Stomach (tissue), 9 donors: Measurements from ENCODE around the gene IRS2. TPM values are rescaled to one million over a fixed set of nuclear protein-coding genes. Genes with fewer than 3 reads are reported as not detected.

ENCODE experiments used
- DNase-seq, 2 donors: peaks; one replicate each; pipeline versions ENCODE4 v3.0.0 to v3.0.0-alpha.2; 2013 to 2019
- H3K27ac ChIP-seq, 5 donors: fragments of 200-600 bp in 4 of 5; sonication (generic) in 4 of 5; one replicate each; pipeline ENCODE4 v1.5.1; 2013 to 2019; ENCODE audit warnings: mild to moderate bottlenecking in 1 of 5, moderate library complexity in 1 of 5
- H3K27me3 ChIP-seq, 3 donors: fragments of 200-600 bp; sonication (generic); one replicate each; pipeline ENCODE4 v1.5.1; 2017 to 2019; ENCODE audit warnings: mixed run types in 1 of 3
- H3K36me3 ChIP-seq, 4 donors: fragments of 200-600 bp; sonication (generic); 1 replicate in 3 of 4; 2 replicates in 1 of 4; pipeline ENCODE4 v1.5.1; 2016 to 2019
- H3K4me1 ChIP-seq, 4 donors: fragments of 200-600 bp; sonication (generic); one replicate each; pipeline ENCODE4 v1.5.1; 2016 to 2019
- H3K4me3 ChIP-seq, 4 donors: fragments of 200-600 bp; sonication (generic) in 3 of 4; one replicate each; pipeline ENCODE4 v1.5.1; 2016 to 2019; ENCODE audit warnings: mild to moderate bottlenecking in 1 of 4
- H3K9me3 ChIP-seq, 4 donors: fragments of 200-600 bp; sonication (generic); one replicate each; pipeline ENCODE4 v1.5.1; 2016 to 2019
- EP300 ChIP-seq: sonication (generic); formaldehyde crosslinking; IDR thresholded peaks from one replicate; pipeline ENCODE4 v1.6.1; 2017; ENCODE audit warnings: antibody characterized with exemption
- POLR2A ChIP-seq, 4 donors: fragments of 450-650 bp; IDR thresholded peaks; one replicate each; pipeline ENCODE4 v1.6.1; 2016; ENCODE audit warnings: antibody characterized with exemption in 4 of 4, control low read depth in 2 of 4, mild to moderate bottlenecking in 1 of 4, moderate library complexity in 1 of 4
- POLR2AphosphoS5 ChIP-seq, 3 donors: sonication (generic); formaldehyde crosslinking; IDR thresholded peaks; one replicate each; pipeline ENCODE4 v1.6.1; 2016; ENCODE audit warnings: antibody characterized with exemption in 3 of 3
- WGBS, 5 donors: extraction: QIAGEN DNeasy Blood & Tissue Kit in 3 of 5; methylation state at CpG; one replicate each; pipeline versions ENCODE4 v1.1.5 to v1.1.7; 2013 to 2018; 5-methylcytosine and 5-hydroxymethylcytosine counted together
- intact Hi-C: fragments of 100-400 bp; cut with DNase I; formaldehyde crosslinking; loops from one replicate; pipeline ENCODE4 v1.15.1; 2023; ENCODE audit warnings: low total_unique reads
- polyA plus RNA-seq, 3 donors: library from polyadenylated mRNA; stranded (reverse); fragments of 200-250 nt; gene quantifications; one replicate each; pipeline ENCODE4 v1.2.3, GENCODE V29; 2013
- total RNA-seq, 5 donors: library from RNA; depleted of rRNA; stranded (reverse); fragments of >200 nt; gene quantifications; one replicate each; pipeline versions ENCODE4 v1.1.0 to v1.2.3, GENCODE V29; 2014 to 2016
- TF ChIP-seq, protein P1 (sequence below), 7 experiments: fragments of 450-650 bp in 4 of 7; fragments of 200-600 bp in 3 of 7; sonication (generic) in 3 of 7; IDR thresholded peaks; one replicate each; pipeline ENCODE4 v1.5.1; 2016 to 2019; ENCODE audit warnings: antibody characterized with exemption in 7 of 7, control low read depth in 2 of 7, mild to moderate bottlenecking in 1 of 7
- donor health status: healthy with polysubstance abuse.
- donor health status: Bipolar disorder and iron deficiency.
- donor health status: healthy.

Gene IRS2
- total and polyA plus RNA-seq, 8 donors: 2.7 to 24.1 (median 11.4) TPM

DNA sequence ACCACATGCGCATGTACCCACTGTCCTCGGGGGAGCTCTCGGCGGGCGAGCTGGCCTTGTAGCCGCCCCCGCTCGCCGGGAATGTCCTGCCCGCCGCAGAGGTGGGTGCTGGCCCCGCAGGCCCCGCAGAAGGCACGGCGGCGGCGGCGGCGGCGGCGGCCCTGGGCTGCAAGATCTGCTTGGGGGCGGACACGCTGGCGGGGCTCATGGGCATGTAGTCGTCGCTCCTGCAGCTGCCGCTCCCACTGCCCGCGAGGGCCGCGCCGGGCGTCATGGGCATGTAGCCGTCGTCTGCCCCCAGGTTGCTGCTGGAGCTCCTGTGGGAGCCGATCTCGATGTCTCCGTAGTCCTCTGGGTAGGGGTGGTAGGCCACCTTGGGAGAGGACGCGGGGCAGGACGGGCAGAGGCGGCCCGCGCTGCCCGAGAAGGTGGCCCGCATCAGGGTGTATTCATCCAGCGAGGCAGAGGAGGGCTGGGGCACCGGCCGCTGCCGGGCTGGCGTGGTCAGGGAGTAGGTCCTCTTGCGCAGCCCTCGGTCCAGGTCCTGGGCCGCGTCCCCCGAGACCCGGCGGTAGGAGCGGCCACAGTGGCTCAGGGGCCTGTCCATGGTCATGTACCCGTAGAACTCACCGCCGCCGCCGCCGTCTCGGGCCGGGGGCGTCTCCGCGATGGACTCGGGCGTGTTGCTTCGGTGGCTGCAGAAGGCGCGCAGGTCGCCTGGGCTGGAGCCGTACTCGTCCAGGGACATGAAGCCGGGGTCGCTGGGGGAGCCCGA is 2.4 kb downstream of the IRS2 start:
- Histone ChIP-seq H3K36me3 (peaks cover 20 to 38% (median 32%) of the 10 kb centered on the region in 4 donors), H3K9me3 (no peaks in the 10 kb centered on the region), H3K27ac (peak overlapping the region in 4 of 5 donors; percentile 63 to 97 (median 80)), H3K27me3 (peaks cover 0 to 12% (median 5%) of the 10 kb centered on the region in 3 donors), H3K4me1 (peaks cover 50 to 77% (median 64%) of the 10 kb centered on the region in 4 donors), H3K4me3 (peak overlapping the region; percentile 77 to 84 (median 82))
- DNase-seq: no peak
- WGBS, 5 donors: 56 to 84% (median 65%) methylated on average over 48 to 81 of the region's 81 CpGs
- no peak for TF ChIP-seq POLR2AphosphoS5 (IDR thresholded peaks at IDR 0.05)
- TF ChIP-seq, protein P1, sequence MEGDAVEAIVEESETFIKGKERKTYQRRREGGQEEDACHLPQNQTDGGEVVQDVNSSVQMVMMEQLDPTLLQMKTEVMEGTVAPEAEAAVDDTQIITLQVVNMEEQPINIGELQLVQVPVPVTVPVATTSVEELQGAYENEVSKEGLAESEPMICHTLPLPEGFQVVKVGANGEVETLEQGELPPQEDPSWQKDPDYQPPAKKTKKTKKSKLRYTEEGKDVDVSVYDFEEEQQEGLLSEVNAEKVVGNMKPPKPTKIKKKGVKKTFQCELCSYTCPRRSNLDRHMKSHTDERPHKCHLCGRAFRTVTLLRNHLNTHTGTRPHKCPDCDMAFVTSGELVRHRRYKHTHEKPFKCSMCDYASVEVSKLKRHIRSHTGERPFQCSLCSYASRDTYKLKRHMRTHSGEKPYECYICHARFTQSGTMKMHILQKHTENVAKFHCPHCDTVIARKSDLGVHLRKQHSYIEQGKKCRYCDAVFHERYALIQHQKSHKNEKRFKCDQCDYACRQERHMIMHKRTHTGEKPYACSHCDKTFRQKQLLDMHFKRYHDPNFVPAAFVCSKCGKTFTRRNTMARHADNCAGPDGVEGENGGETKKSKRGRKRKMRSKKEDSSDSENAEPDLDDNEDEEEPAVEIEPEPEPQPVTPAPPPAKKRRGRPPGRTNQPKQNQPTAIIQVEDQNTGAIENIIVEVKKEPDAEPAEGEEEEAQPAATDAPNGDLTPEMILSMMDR (IDR thresholded peaks at IDR 0.05): no peak
- no peak for TF ChIP-seq POLR2A (IDR thresholded peaks at IDR 0.05)
- no peak for TF ChIP-seq EP300
- intact Hi-C loops: no loop called here

GRCh38 chr13:109783447-109783814 is 3.0 kb downstream of the IRS2 start:
- Histone ChIP-seq H3K4me1 (peaks cover 54 to 77% (median 65%) of the 10 kb centered on the region in 4 donors), H3K27ac (peak overlapping the region in 2 of 5 donors; percentile 95 to 97), H3K9me3 (no peaks in the 10 kb centered on the region), H3K4me3 (peak overlapping the region; percentile 77 to 84 (median 82)), H3K27me3 (peaks cover 0 to 9% (median 5%) of the 10 kb centered on the region in 3 donors), H3K36me3 (peaks cover 20 to 38% (median 32%) of the 10 kb centered on the region in 4 donors)
- intact Hi-C loops: no loop called here
- TF ChIP-seq POLR2AphosphoS5 (IDR thresholded peaks at IDR 0.05) (no peak), POLR2A (IDR thresholded peaks at IDR 0.05) (no peak)
- peak in 1 of 2 donors; percentile 20 for DNase-seq
- 94 to 98% (median 95%) methylated on average over 14 to 29 of the region's 29 CpGs for WGBS, 5 donors

DNA sequence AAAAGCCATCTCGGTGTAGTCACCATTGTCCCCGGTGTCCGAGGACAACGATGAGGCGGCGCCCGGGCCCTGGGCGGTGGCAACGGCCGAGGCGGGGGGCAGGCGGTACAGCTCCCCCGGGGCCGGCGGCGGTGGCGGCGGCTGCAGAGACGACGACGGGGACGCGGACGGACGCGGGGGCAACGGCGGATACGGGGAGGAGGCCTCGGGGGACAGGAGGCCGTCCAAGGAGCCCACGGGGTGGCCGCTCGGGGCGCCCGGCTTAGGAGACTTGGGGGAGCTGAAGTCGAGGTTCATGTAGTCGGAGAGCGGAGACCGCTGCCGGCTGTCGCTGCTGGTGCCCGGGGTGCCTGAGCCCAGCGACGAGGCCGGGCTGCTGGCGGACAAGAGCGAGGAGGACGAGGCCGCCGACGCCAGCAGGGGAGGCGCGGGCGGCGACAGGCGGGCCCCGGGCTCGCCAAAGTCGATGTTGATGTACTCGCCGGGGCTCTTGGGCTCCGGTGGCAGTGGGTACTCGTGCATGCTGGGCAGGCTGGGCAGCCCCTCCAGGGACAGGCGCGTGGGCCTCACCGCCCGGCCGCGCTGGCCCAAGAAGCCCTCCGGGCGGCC is 3.5 kb downstream of the IRS2 start:
- peaks cover 54 to 77% (median 69%) of the 10 kb centered on the region in 4 donors for H3K4me1 ChIP-seq
- H3K4me3 ChIP-seq: peak overlapping the region; percentile 77 to 84 (median 82)
- H3K9me3 ChIP-seq: no peaks in the 10 kb centered on the region
- WGBS, 5 donors: 94 to 99% (median 98%) methylated on average over 60 to 72 of the region's 72 CpGs
- H3K27me3 ChIP-seq: peaks cover 0 to 9% (median 5%) of the 10 kb centered on the region in 3 donors
- H3K27ac ChIP-seq: peak overlapping the region in 1 of 5 donors; percentile 97
- H3K36me3 ChIP-seq: peaks cover 20 to 38% (median 32%) of the 10 kb centered on the region in 4 donors
- TF ChIP-seq, protein P1 (IDR thresholded peaks at IDR 0.05): no peak
- TF ChIP-seq POLR2A (IDR thresholded peaks at IDR 0.05) (no peak), POLR2AphosphoS5 (IDR thresholded peaks at IDR 0.05) (no peak)
- DNase-seq: peak in 1 of 2 donors; percentile 12
- intact Hi-C loops: no loop called here

DNA sequence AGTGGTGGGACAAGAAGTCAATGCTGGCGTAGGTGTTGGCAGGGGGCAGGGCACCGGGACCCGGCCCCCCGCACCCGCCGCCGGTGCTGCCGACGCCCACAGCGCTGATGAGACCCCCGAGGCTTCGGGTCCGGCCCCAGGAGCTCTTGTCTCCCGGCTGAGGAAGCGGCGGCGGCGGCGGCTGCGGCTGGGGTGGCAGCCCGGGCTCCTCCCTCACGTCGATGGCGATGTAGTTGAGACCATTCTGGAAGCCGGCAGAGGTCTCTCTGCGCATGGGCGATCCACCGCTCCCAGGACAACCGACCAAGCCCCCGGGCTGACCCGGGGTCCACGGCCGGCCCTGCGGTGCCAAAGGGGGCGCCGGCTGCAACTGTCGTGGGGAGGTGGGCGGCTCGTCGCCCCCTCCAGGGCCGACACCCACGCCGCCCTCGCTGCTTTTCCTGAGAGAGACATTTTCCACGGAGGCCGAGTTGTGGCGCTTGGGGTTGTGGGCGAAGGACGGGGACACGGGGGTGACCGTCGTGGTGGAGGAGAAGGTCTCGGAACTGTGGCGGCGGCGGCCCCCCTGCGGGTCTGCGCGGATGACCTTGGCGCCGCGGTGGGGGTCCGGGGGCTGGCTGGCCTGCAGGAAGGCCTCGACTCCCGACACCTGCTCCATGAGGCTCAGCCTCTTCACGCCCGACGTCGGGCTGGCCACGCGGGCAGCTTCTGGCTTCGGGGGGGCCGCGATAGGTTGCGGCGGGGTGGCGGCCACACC is 4.1 kb downstream of the IRS2 start:
- Histone ChIP-seq H3K27me3 (peaks cover 0 to 3% (median under 1%) of the 10 kb centered on the region in 3 donors), H3K27ac (peak overlapping the region in 4 of 5 donors; percentile 65 to 77 (median 76)), H3K4me1 (peaks cover 48 to 77% (median 67%) of the 10 kb centered on the region in 4 donors), H3K9me3 (no peaks in the 10 kb centered on the region), H3K36me3 (peaks cover 20 to 38% (median 32%) of the 10 kb centered on the region in 4 donors), H3K4me3 (peak overlapping the region; percentile 77 to 84 (median 82))
- TF ChIP-seq EP300: no peak
- peak in 1 of 3 donors; percentile 20 for TF ChIP-seq POLR2AphosphoS5 (IDR thresholded peaks at IDR 0.05)
- WGBS, 5 donors: 93 to 96% (median 95%) methylated on average over 30 to 77 of the region's 77 CpGs
- intact Hi-C loops: no loop called here
- no peak for DNase-seq
